ENCODE data around the gene MARCHF10.
"Not testable (repeated sequence)": the region's sequence is repeated elsewhere in the genome, so short reads cannot be mapped to it uniquely, and the experiment has no call there.

Gene MARCHF10

DNA sequence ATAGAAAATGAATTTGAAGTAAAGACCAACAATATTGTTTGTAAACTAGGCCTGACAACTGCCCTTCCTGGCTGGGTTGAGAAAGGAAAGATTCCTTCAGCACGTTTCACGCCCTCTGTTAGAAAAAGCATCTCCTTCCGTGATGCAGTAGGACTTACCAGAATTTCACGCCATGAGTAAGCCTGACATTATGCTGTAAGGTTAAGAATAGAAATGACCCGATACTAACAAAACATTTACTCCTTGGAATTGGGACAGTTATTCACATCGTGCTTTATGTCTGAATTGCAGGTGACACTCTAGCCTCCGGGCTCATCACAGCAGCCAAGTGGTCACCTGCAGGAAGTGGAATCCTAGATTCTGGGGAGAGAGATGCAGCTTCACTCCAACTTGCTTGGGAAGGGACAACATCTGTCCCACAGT, 17.5 kb downstream of the MARCHF10 start:
- no peak for DNase-seq

- DNase-seq, result no peak
Observed at GRCh38 chr17:62787366-62787765, 20.7 kb downstream of the MARCHF10 start.

GRCh38 chr17:62786646-62787045, 21.5 kb downstream of the MARCHF10 start:
- no peak for DNase-seq

GRCh38 chr17:62785983-62786382, 22.1 kb downstream of the MARCHF10 start:
- not testable (repeated sequence) for DNase-seq

DNA sequence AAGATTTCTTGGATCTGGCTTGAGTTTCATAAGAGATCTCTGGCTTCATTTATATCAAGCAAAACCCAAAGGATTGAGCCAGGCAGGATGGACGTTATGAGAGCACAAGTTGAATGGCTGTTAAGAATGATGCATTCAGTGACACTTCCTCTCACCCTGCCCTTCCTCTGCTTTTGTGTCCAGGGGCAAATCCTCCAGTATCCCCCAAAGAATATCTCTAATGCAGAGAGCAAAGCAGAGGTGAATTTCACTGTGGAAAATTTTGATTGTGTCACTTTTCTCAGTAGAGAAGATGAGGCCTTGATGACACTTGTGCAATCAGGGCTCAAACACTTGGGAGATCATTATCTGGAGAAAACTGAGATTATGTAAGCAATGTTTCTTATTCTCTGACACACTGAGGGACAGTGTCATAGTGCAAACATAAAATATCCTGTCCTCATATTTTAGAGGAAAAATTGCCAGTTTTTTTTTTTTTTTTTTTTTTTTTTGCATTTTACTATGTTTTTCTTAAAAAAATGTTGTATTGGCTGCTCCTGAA, 25.3 kb downstream of the MARCHF10 start:
- DNase-seq, result peak in 1 of 2 donors; percentile 3

DNA sequence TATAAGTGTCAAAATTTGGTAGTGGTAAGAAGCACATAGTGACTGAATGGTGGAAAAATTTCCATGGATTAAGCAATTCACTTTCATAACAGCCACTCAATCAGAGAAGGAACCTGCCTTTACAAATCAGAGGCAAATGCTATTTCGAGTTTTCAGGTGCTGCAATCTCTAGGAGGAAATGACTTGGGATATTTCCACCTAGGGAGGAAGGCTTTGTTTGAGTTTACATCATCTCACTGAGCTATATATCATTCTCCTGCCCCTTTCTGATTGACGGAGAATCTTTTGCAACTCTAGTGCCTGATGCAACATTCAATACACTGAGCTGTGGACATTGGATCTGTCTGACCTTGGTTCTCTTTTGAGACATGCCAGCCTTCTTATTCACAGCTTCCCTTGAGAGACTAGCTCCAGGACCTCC, 26.3 kb downstream of the MARCHF10 start:
- DNase-seq, result peak; percentile 23 to 48

DNA sequence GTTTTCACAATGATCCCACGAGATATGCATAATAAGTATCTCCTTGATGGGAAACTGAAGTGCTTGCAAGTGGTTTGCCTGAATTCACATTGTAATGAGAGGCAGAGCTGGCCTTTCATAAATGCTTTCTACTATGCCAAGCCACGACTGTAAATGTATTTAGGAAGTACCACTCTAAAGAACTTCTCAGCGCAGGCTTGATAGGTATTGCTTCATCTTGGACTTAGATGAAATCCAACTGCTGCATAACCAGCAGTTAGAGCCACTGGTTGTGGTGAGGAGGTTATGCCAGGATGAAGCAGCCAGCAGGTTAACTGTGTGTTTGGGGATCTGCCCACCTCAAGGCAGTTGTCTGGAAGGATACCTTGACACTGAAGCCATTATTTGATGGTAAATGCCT, 26.8 kb downstream of the MARCHF10 start:
- DNase-seq, result peak; percentile 29 to 42

GRCh38 chr17:62780951-62781350, 27.2 kb downstream of the MARCHF10 start:
- no peak for DNase-seq

DNA sequence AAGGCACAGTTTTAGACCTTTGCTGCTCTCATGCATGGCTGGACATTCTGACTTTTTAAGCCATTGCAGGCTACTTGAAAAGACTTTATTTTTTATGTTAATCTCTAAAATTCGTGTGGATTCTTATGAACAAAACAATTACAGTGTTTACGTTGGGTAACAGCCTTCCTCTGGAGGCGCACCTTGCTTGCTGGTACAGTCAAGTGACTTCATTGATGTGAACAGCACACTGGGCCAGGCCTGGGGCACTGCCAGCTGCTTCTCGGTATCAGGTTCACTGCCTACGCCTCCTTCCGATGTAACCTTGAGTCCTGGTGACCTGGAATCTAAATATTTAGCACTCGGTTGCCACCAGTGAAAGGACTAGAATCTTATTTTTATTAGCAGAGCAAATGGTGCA, 27.8 kb downstream of the MARCHF10 start:
- no peak for DNase-seq

DNA sequence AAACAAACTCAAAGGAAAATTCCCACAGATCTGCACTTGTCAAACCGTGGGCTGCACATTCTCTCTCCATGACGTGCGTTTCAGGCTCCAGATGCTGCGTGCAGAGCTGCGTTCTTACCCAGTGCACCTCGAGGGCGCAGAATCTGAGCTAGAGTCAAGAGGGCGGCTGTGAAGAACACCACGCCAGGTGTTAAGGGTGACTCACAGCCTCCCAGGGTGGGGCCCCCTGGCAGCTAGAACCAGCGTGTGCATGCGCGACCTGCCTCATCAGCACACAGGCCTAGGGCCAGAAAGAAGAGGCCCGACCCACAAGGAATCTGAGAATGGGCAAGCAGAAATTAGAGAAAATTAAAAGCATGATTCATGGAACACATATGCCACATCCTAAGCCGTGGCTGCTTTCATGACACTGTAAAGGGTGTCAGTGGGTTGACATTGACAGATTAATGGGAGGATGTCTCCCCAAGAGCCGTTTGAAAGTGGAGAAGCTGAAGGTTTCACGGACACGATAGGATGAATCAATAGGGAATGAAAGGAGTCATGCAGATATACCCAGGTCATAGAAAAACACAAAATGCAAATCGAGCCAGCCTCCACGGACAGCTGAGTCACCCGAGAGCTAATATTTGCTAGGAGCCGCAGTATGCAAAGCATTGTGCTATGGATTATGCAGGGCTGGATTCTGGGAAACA, 29.0 kb downstream of the MARCHF10 start:
- no peak for DNase-seq

DNA sequence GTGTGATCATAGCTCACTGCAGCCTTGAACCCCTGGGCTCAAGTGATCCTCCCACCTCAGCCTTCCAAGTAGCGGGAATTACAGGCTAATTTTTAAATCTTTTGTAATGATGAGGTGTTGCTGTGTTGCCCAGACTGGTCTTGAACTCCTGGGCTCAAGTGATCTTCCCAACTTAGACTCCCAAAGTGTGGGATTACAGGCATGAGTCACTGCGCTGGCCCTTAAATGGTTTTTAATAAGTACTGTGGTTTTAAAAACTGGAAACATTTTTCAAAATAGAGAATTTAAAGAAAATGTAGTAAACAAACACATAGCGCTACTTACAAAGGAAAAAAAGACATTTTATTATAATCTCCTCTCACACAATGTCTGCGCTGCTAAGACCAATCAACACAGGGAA, 32.2 kb downstream of the MARCHF10 start:
- DNase-seq, result no peak

GRCh38 chr17:62774338-62774737, 33.8 kb downstream of the MARCHF10 start:
- DNase-seq, result no peak

DNA sequence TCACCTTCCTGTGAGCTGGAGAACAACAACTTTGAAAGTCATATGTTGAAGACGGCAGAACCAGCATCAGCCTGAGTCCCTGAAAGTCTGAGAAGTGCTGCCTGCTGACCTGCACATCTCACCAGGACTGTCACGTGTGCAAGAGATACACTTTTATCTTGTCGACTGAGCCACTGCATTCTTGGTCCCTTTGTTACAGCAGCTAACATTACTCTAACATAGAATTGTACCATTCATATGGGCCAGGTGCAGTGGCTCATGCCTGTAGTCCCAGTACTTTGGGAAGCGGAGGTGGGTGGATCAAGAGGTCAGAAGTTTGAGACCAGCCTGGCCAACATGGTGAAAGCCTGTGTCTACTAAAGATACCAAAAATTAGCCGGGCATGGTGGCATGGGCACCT, 40.1 kb downstream of the MARCHF10 start:
- no peak for DNase-seq

- no peak for DNase-seq
Observed at GRCh38 chr17:62765351-62765750, 42.8 kb downstream of the MARCHF10 start.

DNA sequence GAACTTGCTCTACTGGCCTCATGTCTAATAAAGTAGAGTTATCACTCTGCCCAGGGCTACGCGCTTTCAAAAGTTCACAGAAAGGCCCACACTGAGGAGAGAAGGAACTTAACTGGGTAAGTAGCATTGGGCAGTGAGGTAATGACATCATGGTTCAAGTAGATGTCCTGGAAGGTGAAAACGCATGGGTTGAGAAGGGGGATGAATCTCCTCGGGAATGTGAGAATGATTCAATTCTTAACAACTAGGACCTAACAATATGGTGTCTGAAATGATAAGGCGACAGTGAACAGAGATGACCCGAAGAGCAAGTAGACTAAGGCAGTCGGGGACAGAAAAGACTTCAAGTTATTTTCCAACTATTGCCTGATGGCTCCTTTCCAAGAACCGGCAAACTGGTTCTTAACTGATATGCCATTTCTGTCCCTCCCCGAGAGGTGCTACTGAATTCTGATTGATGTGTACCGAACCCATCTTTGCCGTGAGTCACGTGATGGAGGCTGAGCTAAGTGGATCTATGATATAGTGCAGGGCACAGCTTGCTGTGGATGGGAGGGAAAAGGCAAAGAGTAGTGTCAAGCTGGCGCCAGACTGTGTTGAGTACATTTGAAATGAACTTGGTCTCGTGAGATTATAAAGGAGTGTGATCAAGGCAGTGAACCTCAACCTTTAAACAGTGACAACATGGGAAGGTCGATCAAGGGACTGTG, 44.1 kb downstream of the MARCHF10 start:
- DNase-seq, result no peak

DNA sequence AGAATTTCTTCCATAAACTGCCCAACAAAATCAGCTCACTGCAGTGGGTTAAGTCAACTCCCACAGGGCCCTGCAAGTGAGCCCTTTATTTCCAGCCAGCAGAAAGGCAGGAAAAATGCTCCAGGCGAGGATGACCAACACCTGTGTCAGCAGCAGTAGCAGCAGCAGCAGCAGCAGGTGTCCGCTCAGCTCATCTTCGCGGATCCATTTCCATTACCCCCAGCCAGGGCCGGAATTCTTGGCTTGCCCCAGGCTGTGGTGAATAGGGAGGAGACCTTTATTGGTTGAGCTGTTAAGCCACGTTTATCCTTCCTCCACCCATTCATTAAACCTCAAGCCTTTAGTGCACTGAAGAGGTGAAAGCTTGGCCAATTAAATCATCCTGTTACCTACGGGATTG, 46.2 kb downstream of the MARCHF10 start:
- DNase-seq, result no peak

DNA sequence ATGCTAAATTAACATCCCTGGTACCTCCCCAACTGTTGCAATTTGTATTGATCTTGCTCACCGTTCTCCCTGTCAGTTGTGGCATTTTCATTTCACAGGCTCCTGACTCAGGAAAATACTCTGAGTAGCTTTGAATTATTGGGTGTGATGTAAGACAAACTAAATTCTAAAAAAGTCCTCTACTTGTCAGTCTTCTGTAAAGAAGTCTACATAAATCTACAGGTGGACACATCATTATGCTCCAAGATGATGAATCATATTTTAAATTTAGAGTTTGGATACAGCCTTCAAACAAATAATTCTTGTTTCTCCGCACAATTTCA, 47.2 kb downstream of the MARCHF10 start:
- DNase-seq, result no peak

GRCh38 chr17:62760059-62760944, 47.8 kb downstream of the MARCHF10 start:
- DNase-seq, result no peak

DNA sequence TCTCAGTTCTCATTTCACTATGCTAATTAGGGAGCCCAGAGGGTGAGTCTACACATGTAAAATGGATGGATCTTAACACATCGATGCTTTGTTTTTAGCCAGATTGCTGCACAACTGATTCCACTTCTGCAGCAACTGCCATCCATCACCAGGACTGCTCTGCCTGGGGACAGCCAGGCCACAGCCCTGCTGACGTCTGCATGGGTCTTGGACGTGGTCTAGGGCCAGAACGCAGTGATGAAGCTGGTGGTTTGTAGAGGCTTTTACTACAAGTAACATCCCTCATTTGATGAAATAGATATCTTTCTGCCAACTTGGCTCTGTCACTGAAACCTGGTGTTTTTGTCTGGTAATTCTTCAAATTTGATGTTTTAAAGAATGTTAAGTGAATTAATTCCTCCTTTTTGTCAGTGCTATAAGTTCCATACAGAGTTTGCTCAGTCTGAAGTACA, 50.6 kb downstream of the MARCHF10 start:
- DNase-seq, result no peak

DNA sequence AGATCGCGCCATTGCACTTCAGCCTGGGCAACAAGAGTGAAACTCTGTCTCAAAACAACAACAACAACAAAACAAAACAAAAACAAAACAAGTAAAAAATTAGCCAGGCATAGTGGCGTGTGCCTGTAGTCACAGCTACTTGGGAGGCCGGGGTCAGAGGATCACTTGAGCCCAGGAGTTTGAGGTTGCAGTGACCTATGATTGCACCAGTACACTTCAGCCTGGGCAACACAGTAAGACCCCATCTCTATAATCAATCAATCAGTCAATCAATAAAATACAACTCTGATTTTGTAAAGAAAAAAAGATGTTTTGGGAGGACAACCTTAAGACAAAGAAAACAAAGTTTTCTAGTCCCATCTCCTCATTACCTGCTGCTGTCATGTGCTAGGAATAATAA, 51.9 kb downstream of the MARCHF10 start:
- DNase-seq, result no peak

DNA sequence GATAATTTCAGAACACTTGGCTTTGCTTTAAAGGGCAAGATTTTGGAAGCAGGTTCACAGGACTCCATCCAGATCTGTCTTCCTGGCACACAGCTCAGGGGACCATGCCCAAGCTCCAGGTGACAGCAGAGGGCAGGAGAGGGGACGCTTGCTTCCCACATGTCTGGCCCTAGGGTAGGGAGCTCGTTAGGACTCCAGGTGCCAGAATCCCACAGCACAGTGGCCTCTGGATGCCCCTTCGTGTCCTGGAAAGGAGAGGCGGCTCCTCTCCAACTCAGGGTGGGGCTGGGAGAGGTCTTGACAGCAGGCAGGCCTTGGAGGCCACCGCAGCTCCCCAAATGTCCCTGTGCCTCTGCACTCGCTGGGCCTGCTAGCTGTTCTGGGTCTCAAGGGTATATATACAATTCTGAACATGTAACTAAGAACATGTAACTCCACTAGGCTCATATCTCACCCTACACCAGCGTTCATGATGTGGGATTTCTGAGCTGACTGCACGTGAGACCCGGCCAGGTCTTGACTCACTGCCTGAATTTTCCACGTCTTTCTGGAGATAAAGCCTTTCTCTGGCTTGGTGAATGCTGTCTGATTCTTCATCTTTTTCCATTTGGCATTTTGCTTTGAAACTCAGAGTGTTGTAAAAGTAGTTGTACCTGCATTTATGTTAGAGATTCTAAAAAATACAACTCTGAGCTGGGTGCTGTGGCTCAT, 52.8 kb downstream of the MARCHF10 start:
- DNase-seq, result no peak

DNA sequence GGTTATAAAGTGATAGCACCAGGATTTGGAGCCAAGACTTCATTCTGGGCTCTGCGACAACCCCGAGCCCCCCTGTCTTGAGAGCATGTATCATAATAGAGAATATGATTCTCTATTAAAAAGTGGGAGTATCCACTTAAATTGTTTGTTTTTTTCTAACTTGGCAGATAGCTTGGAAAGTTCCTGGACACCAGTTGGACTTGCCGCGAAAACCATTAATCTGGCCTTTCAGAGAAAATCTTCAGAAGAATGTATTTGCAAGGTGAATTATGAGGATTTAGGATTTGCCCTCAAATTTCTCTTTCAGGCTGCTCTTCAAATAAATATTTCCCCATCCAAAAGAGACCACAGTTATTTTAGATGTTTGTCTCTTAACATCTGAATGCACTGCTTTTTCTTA, 53.5 kb downstream of the MARCHF10 start:
- no peak for DNase-seq

All from inflammatory macrophage (primary cell).